Naive thymus-derived CD4-positive, alpha-beta T cell (primary cell): ENCODE measurements around the gene LAYN. TPM values are rescaled to one million over a fixed set of nuclear protein-coding genes. Genes with fewer than 3 reads are reported as not detected.

Experiments used
- ATAC-seq: fragments of 150-1000 bp; cut with Tn5 transposase; 2 replicates; pipeline ENCODE4 v1.10.0; 2021; ENCODE audit warnings: mild to moderate bottlenecking, moderate library complexity
- CTCF ChIA-PET: fragments of 350-600 bp; sonication (Branson Sonifier 250); formaldehyde crosslinking; loops from one replicate; lab custom pipeline; 2021; ENCODE audit warnings: antibody characterized with exemption; lab: Charles Lee
- POLR2A ChIA-PET: fragments of 350-600 bp; sonication (Branson Sonifier 250); formaldehyde crosslinking; loops from one replicate; lab custom pipeline; 2021; ENCODE audit warnings: antibody characterized with exemption, inconsistent platforms; lab: Charles Lee
- DNase-seq, 9 donors: peaks; one replicate each; pipeline versions ENCODE4 v3.0.0 to v3.0.0-alpha.2; 2020 to 2022; ENCODE audit warnings: mixed read lengths in 1 of 9
- H3K27ac ChIP-seq: one replicate; pipeline ENCODE4 v1.7.0; 2013; ENCODE audit warnings: mild to moderate bottlenecking, low read depth, low read length, moderate library complexity
- H3K27me3 ChIP-seq, 2 donors: one replicate each; pipeline ENCODE4 v1.7.0; 2013; ENCODE audit warnings: low read length in 2 of 2, mild to moderate bottlenecking in 2 of 2, moderate library complexity in 2 of 2; ENCODE audit not compliant: control insufficient read depth in 2 of 2, insufficient read depth in 2 of 2
- H3K36me3 ChIP-seq, 3 experiments: 1 replicate in 2 of 3; 2 replicates in 1 of 3; pipeline ENCODE4 v1.7.0; 2013; ENCODE audit warnings: low read length in 3 of 3, mild to moderate bottlenecking in 3 of 3, moderate library complexity in 1 of 3; ENCODE audit not compliant: insufficient read depth in 3 of 3, control insufficient read depth in 2 of 3
- H3K4me1 ChIP-seq, 2 donors: one replicate each; pipeline ENCODE4 v1.7.0; 2013; ENCODE audit warnings: low read length in 2 of 2, mild to moderate bottlenecking in 2 of 2, moderate library complexity in 1 of 2; ENCODE audit not compliant: control insufficient read depth in 2 of 2, insufficient read depth in 2 of 2
- H3K4me3 ChIP-seq: 2 replicates; pipeline ENCODE4 v1.7.0; 2013; ENCODE audit warnings: mild to moderate bottlenecking, low read length
- H3K9me3 ChIP-seq, 3 experiments: 1 replicate in 2 of 3; 2 replicates in 1 of 3; pipeline ENCODE4 v1.7.0; 2013; ENCODE audit warnings: low read length in 3 of 3; ENCODE audit not compliant: control insufficient read depth in 2 of 3
- H3K27ac Mint-ChIP-seq, 9 donors: one replicate each; pipeline ENCODE4 v1.8.0; 2020 to 2022; ENCODE audit warnings: mixed read lengths in 9 of 9, mild to moderate bottlenecking in 8 of 9, moderate library complexity in 5 of 9, inconsistent platforms in 2 of 9
- H3K27me3 Mint-ChIP-seq, 5 donors: one replicate each; pipeline ENCODE4 v1.8.0; 2021 to 2022; ENCODE audit warnings: mixed read lengths in 5 of 5, mild to moderate bottlenecking in 1 of 5
- H3K36me3 Mint-ChIP-seq, 5 donors: one replicate each; pipeline ENCODE4 v1.8.0; 2020 to 2022; ENCODE audit warnings: mixed read lengths in 5 of 5, mild to moderate bottlenecking in 3 of 5, inconsistent platforms in 1 of 5
- H3K4me1 Mint-ChIP-seq, 7 donors: one replicate each; pipeline ENCODE4 v1.8.0; 2020 to 2022; ENCODE audit warnings: mixed read lengths in 7 of 7, mild to moderate bottlenecking in 3 of 7, inconsistent platforms in 1 of 7
- H3K4me3 Mint-ChIP-seq, 10 donors: one replicate each; pipeline ENCODE4 v1.8.0; 2020 to 2022; ENCODE audit warnings: mild to moderate bottlenecking in 10 of 10, mixed read lengths in 10 of 10, moderate library complexity in 6 of 10, inconsistent platforms in 2 of 10
- H3K9me3 Mint-ChIP-seq, 11 donors: one replicate each; pipeline ENCODE4 v1.8.0; 2020 to 2022; ENCODE audit warnings: mixed read lengths in 11 of 11, mild to moderate bottlenecking in 4 of 11, inconsistent platforms in 1 of 11, moderate library complexity in 1 of 11
- intact Hi-C, 2 donors: fragments of 100-400 bp; cut with micrococcal nuclease; formaldehyde crosslinking; loops; one replicate each; pipeline ENCODE4 v1.15.1; 2023
- polyA plus RNA-seq, 2 donors: library from polyadenylated mRNA; unstranded; fragments of 300-500 nt; fragmentation: Illumina TruSeq; gene quantifications; one replicate each; pipeline ENCODE4 v1.2.3, GENCODE V29; 2021
- total RNA-seq, 6 experiments: library from RNA in 5 of 6; stranded (reverse) in 5 of 6; gene quantifications; 1 replicate in 5 of 6; 2 replicates in 1 of 6; pipeline ENCODE4 v1.2.3 and lab custom pipeline; 2021 to 2026

Gene LAYN
- total and polyA plus RNA-seq, 7 experiments from 2014 or later: 0.12 to 8.7 (median 0.62) TPM

DNA sequence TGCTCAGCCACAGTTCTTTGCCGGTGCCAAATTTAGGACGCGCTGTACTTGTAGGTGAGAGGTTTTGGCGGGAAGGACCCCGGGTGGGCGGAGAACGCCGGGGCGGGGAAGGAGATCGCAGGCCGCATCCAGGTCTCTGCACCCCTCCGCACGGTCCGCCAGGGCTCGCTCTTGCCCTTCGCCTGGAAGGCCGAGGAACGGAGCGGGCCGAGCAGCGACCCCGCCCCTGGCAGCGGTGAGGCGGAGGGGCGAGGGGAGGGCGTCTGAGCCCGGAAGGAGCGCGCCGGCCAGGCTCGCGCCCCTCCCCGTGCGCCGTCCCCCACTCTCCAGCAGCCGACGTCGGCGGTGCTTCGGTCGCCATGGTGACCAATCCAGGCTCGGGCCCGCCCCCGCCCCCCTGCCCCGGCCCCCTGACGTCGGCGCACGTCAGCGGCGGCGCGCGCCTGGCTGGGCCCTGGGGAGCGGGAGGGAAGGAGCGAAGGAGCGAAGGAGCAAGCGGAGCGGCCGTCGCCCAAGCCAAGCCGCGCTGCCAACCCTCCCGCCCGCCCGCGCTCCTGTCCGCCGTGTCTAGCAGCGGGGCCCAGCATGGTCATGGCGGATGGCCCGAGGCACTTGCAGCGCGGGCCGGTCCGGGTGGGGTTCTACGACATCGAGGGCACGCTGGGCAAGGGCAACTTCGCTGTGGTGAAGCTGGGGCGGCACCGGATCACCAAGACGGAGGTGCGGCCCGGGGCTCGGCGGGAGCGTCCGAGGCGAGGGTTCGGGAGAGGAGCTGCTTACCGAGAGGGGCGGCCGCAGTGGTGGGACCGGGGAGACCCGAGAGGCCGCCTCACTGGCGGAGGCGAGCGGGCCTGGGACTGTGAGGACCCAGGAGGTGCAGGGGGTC, 61.7 kb downstream of the LAYN start, which contains the start of gene SIK2:
Gene SIK2 (plus strand): TSS at position 471 of the 886 bp plus-strand sequence. CDS start 115 bp downstream, at position 586.
- H3K36me3 Mint-ChIP-seq: peaks cover 0 to 4% (median 0%) of the 10 kb centered on the region in 5 donors
- Histone ChIP-seq H3K4me3 (peak within 1 kb of the TSS; percentile 77), H3K9me3 (no peaks in the 10 kb centered on the region), H3K27ac (peak within 1 kb of the TSS; percentile 93), H3K36me3 (peaks cover 0 to 4% (median 0%) of the 10 kb centered on the region in 3 experiments), H3K4me1 (peaks cover 8 to 11% of the 10 kb centered on the region in 2 donors), H3K27me3 (no peaks in the 10 kb centered on the region)
- POLR2A ChIA-PET: interaction anchor here (0.9 to 1.5 kb wide), 3 partner anchors 163 to 174 kb away, joined by 3 to 4 read pairs (median 4); partner anchors contain the start of gene PPP2R1B
- CTCF ChIA-PET: interaction anchor here (1.6 kb wide), 1 partner anchor 13 kb away, joined by 4 read pairs; no protein-coding TSS in a partner anchor
- H3K4me3 Mint-ChIP-seq: peak within 1 kb of the TSS; percentile 92 to 99 (median 96)
- DNase-seq (peak; percentile 77 to 90 (median 81)), ATAC-seq (peak; percentile 93)
- peaks cover 16 to 33% (median 25%) of the 10 kb centered on the region in 7 donors for H3K4me1 Mint-ChIP-seq
- H3K9me3 Mint-ChIP-seq: peaks cover 0 to 4% (median 0%) of the 10 kb centered on the region in 11 donors
- intact Hi-C loops: loop anchor here (1.0 to 5.0 kb wide), 12 partner anchors 15 to 625 kb away; partner anchors contain the start of genes ALG9 (in 2 of the 2), CFAP68 (in 2 of the 2), FDXACB1 (in 2 of the 2) and PPP2R1B (in 2 of the 2)
- peaks cover 0 to 6% (median 0%) of the 10 kb centered on the region in 5 donors for H3K27me3 Mint-ChIP-seq
- H3K27ac Mint-ChIP-seq: peak within 1 kb of the TSS; percentile 84 to 99 (median 95)

DNA sequence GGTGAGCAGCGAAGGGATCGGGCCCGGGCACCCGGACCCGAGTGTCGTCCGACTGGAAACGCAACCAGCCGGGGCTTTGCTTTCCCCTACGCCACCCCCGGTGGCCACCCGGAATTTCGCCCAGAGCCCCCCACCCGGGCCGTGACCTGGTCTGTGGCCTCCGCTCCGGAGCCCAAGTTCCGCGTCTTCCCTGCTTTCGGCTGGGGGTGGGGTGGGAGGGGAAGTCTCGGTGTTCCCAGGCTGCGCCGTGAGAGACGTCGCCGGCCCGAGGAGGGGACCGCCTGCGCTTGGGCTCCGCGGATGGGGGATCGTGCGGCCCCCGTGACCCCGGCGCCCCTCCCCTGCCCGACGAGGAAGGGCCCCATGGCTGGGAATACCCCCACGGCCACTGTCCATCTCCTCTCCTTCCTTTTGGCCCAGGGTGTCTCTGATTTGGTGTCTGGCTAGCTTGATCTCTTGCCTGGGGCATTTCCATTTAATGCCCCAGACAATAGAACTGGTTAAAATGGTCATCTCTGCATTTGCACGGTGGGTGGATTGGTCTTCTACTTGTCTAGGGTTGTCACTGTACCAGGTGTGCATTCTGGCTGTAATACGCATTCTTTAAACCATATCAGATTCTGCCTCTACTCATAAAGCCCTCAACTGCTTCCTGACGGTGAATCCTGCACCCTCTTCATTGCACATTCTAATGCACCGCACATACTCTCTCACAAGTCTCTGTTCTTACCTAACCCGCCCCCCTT, 62.5 kb downstream of the LAYN start:
- Mint-ChIP-seq H3K4me1 (peaks cover 16 to 33% (median 25%) of the 10 kb centered on the region in 7 donors), H3K27ac (peak overlapping the region; percentile 84 to 99 (median 95)), H3K4me3 (peak overlapping the region; percentile 92 to 99 (median 96)), H3K36me3 (peaks cover 0 to 4% (median 0%) of the 10 kb centered on the region in 5 donors), H3K27me3 (peaks cover 0 to 3% (median 0%) of the 10 kb centered on the region in 5 donors), H3K9me3 (peaks cover 0 to 4% (median 0%) of the 10 kb centered on the region in 11 donors)
- Histone ChIP-seq H3K27me3 (no peaks in the 10 kb centered on the region), H3K4me3 (peak overlapping the region; percentile 59), H3K27ac (peak overlapping the region; percentile 93), H3K9me3 (no peaks in the 10 kb centered on the region), H3K36me3 (peaks cover 0 to 4% (median 0%) of the 10 kb centered on the region in 3 experiments), H3K4me1 (peaks cover 8 to 11% of the 10 kb centered on the region in 2 donors)
- intact Hi-C loops: loop anchor here (1.0 to 5.0 kb wide), 12 partner anchors 16 to 624 kb away; partner anchors contain the start of genes ALG9 (in 2 of the 2), CFAP68 (in 2 of the 2), FDXACB1 (in 2 of the 2) and PPP2R1B (in 2 of the 2)
- ChIA-PET POLR2A (interaction anchor here (1.0 to 1.5 kb wide), 2 partner anchors 162 to 174 kb away, joined by 3 to 4 read pairs; no protein-coding TSS in a partner anchor), CTCF (interaction anchor here (1.6 kb wide), 1 partner anchor 14 kb away, joined by 4 read pairs; no protein-coding TSS in a partner anchor)
- peak in 7 of 9 donors; percentile 20 to 43 (median 35) for DNase-seq
- ATAC-seq: peak; percentile 3

DNA sequence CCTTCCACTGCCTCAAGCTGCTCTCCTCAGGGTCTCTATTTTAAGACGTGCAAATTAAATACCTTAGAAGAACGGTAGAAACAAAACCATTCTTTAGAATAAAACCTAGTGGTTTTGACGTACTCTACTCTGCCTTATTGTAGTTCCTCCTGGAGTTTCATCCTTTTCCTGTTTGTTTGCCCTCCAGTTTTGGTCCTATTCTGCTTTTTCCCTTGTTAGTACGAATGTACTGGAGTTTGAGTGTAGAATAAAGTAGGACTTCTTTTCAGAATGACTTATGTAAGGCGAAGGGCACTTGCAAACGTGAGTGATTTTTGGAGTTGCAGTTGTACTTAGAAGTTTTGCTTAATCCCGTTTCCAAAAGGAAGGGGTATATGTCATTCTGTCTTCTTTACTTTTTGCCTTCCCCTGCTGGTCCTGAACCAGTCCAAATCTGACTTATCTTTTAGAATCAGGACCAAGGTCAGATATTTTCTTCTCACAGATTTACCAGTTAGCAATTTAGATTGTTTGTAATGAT, 63.2 kb downstream of the LAYN start:
- Mint-ChIP-seq H3K9me3 (peaks cover 0 to 3% (median 0%) of the 10 kb centered on the region in 11 donors), H3K4me3 (peak overlapping the region; percentile 85 to 99 (median 96)), H3K27ac (peak overlapping the region; percentile 84 to 99 (median 94)), H3K36me3 (peaks cover 0 to 4% (median 0%) of the 10 kb centered on the region in 5 donors), H3K27me3 (no peaks in the 10 kb centered on the region), H3K4me1 (peaks cover 16 to 33% (median 25%) of the 10 kb centered on the region in 7 donors)
- intact Hi-C loops: loop anchor here (1.0 to 5.0 kb wide), 6 partner anchors 17 to 624 kb away; partner anchors contain the start of genes ALG9 (in 2 of the 2), PTS (in 2 of the 2), SDHD (in 2 of the 2) and TIMM8B (in 2 of the 2)
- Histone ChIP-seq H3K27me3 (no peaks in the 10 kb centered on the region), H3K36me3 (peaks cover 0 to 4% (median 0%) of the 10 kb centered on the region in 3 experiments), H3K4me1 (peaks cover 8 to 11% of the 10 kb centered on the region in 2 donors), H3K27ac (peak overlapping the region; percentile 93), H3K9me3 (no peaks in the 10 kb centered on the region), H3K4me3 (peak overlapping the region; percentile 59)
- ATAC-seq: no peak
- ChIA-PET CTCF (interaction anchor here (0.6 to 1.6 kb wide), 3 partner anchors 10 to 627 kb away, joined by 3 to 6 read pairs (median 4); no protein-coding TSS in a partner anchor), POLR2A (interaction anchor here (1.0 kb wide), 1 partner anchor 161 kb away, joined by 3 read pairs; no protein-coding TSS in a partner anchor)
- peak in 1 of 9 donors; percentile 0 for DNase-seq

DNA sequence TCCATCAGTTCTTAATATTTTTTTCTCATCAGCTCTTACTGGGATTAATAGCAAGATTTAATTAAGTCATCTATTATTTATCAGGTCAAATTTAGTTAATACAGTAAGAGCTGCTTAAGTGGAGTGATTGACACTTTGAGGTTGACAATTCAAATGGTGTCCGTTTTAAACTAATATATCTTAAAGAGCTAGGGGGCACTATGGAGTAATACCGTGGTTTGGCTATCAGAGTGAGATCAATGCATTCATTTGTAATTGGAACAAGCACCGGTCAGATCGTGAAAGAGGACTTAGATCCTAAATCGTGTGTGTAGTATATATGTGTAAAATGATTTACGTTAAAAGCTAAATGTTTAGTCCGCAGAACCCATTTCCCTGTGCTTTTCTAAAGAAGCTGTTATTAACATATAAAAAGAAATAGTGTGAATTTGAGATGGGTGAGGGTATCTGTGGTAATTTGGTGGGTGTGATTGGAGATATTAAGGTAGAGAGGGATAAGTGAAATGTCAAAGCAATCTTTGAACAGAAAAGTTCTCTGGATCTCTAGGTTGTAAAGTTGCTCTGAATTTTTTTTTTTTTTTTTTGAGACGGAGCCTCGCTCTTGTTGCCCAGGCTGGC, 64.0 kb downstream of the LAYN start:
- DNase-seq (peak in 5 of 9 donors; percentile 24 to 40 (median 26)), ATAC-seq (no peak)
- Histone ChIP-seq H3K4me3 (no peak overlapping the region), H3K27me3 (no peaks in the 10 kb centered on the region), H3K4me1 (peaks cover 8 to 11% of the 10 kb centered on the region in 2 donors), H3K36me3 (peaks cover 0 to 4% (median 0%) of the 10 kb centered on the region in 3 experiments), H3K27ac (no peak overlapping the region), H3K9me3 (no peaks in the 10 kb centered on the region)
- ChIA-PET POLR2A (interaction anchor here (0.5 kb wide), 2 partner anchors 9 to 321 kb away, joined by 3 to 4 read pairs; no protein-coding TSS in a partner anchor), CTCF (interaction anchor here (0.6 to 1.0 kb wide), 6 partner anchors 9 to 627 kb away, joined by 3 to 6 read pairs (median 4); no protein-coding TSS in a partner anchor)
- peaks cover 0 to 4% (median 0%) of the 10 kb centered on the region in 5 donors for H3K36me3 Mint-ChIP-seq
- peaks cover 16 to 33% (median 25%) of the 10 kb centered on the region in 7 donors for H3K4me1 Mint-ChIP-seq
- H3K9me3 Mint-ChIP-seq: peaks cover 0 to 3% (median 0%) of the 10 kb centered on the region in 11 donors
- H3K27ac Mint-ChIP-seq: peak overlapping the region in 5 of 9 donors; percentile 4 to 95 (median 84)
- H3K27me3 Mint-ChIP-seq: no peaks in the 10 kb centered on the region
- intact Hi-C loops: loop anchor here (5.0 kb wide), 2 partner anchors 483 to 623 kb away; partner anchors contain the start of genes PTS (in 2 of the 2), SDHD (in 2 of the 2) and TIMM8B (in 2 of the 2)
- peak overlapping the region in 8 of 10 donors; percentile 10 to 99 (median 92) for H3K4me3 Mint-ChIP-seq

DNA sequence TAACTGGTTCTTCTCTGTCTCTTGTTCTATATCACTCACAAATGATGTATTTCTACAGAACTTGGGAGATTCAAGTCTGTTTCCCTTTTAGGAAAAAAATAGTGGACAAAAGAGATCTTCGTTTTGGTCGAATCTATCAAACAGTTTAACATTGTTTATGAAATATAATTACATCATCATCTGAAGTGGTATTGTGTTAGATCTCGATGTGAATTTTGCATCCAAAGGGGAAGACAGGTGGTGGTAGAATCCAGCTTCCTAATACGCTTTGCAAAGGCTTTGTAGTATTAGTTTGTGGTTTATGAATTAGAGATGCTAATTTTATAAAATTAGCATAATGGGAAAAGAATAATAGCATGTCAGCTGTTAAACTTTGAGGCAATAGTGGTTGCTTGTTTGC, 65.2 kb downstream of the LAYN start:
- H3K4me1 ChIP-seq: peaks cover 8 to 11% of the 10 kb centered on the region in 2 donors
- H3K4me1 Mint-ChIP-seq: peaks cover 16 to 33% (median 25%) of the 10 kb centered on the region in 7 donors
- no peak for DNase-seq
- no peak overlapping the region for H3K4me3 Mint-ChIP-seq
- no peaks in the 10 kb centered on the region for H3K27me3 Mint-ChIP-seq
- no peak overlapping the region for H3K4me3 ChIP-seq
- ChIA-PET CTCF (interaction anchor here (0.6 kb wide), 1 partner anchor 508 kb away, joined by 6 read pairs; no protein-coding TSS in a partner anchor), POLR2A (interaction anchor here (0.8 to 1.1 kb wide), 2 partner anchors 161 to 468 kb away, joined by 3 to 6 read pairs; partner anchors contain the start of gene PPP2R1B)
- no peak overlapping the region for H3K27ac ChIP-seq
- no peak for ATAC-seq
- no peak overlapping the region for H3K27ac Mint-ChIP-seq
- no peaks in the 10 kb centered on the region for H3K9me3 ChIP-seq
- H3K36me3 Mint-ChIP-seq: peaks cover 0 to 4% (median 0%) of the 10 kb centered on the region in 5 donors
- H3K27me3 ChIP-seq: no peaks in the 10 kb centered on the region
- peaks cover 0 to 3% (median 0%) of the 10 kb centered on the region in 11 donors for H3K9me3 Mint-ChIP-seq
- peaks cover 0 to 4% (median 0%) of the 10 kb centered on the region in 3 experiments for H3K36me3 ChIP-seq
- intact Hi-C loops: no loop called here
